Jurkat, Clone E6-1 (cell line): Measurements from ENCODE around the gene JAG2.
A peak's percentile ranks its signal among the peaks of the same experiment; 100 is the strongest.

Source experiments
- DNase-seq: peaks from one replicate; pipeline ENCODE4 v3.0.0-alpha.2; 2011; ENCODE audit warnings: low read depth, low spot score
- H3K4me3 ChIP-seq: 2 replicates; pipeline ENCODE4 v1.5.1; 2011; ENCODE audit warnings: mild to moderate bottlenecking, low read length, control low read depth, moderate library complexity

Gene JAG2

GRCh38 chr14:105107781-105108515 lies 60.6 kb downstream of the JAG2 start:
- DNase-seq = no peak
- H3K4me3 ChIP-seq = no peak overlapping the region

DNA sequence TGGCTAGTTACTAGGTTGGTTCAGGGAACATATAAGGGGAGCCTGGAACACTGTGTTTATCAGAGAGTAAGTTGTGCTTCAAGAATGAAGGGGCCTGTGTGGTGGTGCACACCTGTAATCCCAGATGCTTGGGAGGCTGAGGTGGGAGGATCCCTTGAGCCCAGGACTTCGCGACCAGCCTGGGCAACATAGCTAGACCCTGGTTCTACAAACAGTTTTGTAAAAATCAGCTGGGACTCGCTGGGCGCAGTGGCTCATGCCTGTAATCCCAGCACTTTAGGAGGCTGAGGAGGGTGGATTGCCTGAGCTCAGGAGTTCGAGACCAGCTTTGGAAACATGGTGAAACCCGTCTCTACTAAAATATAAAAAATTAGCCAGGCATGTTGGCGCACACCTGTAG lies 61.2 kb downstream of the JAG2 start:
- no peak for DNase-seq
- no peak overlapping the region for H3K4me3 ChIP-seq

GRCh38 chr14:105105158-105105557 lies 63.4 kb downstream of the JAG2 start:
- DNase-seq = no peak
- H3K4me3 ChIP-seq = no peak overlapping the region

DNA sequence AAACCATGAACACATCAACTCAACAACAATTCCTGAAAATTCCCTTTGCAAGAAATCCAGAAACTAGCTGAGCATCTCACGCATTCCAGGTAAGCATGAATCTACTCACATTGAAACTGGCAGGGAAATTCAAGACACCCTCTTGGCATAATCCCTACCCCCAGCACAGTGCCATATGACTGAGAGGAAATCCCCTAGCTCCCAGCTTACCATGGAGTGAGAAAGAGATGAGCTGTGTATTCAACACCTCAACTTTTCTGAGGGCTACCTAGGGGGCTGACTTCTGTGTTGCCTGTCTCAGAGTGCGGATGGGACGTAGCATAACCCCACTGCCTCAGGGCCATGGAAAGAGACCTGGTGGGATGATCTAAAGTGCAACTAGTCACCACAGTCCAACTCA lies 65.7 kb downstream of the JAG2 start:
- no peak for DNase-seq
- H3K4me3 ChIP-seq = no peak overlapping the region

DNA sequence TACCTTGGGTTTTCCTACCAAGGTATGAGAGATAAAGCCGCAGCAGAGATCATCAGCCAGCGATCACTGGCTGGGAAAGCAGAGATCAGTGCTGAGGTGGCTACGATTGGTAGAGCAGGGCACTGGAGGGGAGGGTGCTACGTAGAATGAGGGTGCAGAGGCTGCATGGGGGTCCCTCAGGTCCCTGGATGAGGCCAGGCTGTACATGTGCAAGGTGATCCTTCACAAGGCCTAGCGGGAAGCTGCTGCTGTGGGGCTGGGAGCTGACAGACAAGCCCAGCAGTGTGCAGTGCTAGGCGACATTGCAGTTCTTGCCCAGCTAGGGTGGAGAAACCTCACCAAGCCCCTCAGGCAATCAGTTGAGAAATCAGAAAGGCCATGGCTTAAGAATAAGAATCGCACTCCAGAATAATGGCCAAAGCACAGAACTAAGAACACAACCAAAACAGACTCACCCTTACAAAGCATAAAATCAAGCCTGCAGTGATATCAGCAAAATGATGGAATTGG lies 66.2 kb downstream of the JAG2 start:
- DNase-seq = no peak
- H3K4me3 ChIP-seq = no peak overlapping the region

- DNase-seq = no peak
- no peak overlapping the region for H3K4me3 ChIP-seq
Observed at GRCh38 chr14:105100910-105101309, 67.7 kb downstream of the JAG2 start.

DNA sequence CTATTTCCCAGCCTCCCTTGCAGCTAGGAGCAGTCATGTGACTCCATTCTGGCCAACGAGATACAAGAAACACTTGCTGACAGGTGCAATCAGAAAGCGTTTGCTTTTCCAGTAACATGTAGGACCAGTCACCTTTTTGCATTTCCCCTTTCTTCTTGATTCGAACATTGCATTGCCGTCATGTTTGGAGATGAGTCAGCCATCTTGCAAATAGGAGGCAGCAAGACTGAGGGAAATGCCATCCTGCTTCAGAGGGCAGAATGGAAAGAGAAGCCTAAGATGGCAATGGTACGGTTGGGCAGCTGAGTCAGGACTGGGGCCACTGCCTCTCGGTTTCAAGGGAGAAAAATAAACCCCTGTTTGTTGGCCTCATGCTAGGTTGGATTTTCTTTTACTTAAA lies 68.8 kb downstream of the JAG2 start:
- no peak overlapping the region for H3K4me3 ChIP-seq
- no peak for DNase-seq

- no peak overlapping the region for H3K4me3 ChIP-seq
- no peak for DNase-seq
Observed at GRCh38 chr14:105098316-105098715, 70.3 kb downstream of the JAG2 start.

- no peak for DNase-seq
- no peak overlapping the region for H3K4me3 ChIP-seq
Observed at GRCh38 chr14:105097794-105098127, 70.8 kb downstream of the JAG2 start.

DNA sequence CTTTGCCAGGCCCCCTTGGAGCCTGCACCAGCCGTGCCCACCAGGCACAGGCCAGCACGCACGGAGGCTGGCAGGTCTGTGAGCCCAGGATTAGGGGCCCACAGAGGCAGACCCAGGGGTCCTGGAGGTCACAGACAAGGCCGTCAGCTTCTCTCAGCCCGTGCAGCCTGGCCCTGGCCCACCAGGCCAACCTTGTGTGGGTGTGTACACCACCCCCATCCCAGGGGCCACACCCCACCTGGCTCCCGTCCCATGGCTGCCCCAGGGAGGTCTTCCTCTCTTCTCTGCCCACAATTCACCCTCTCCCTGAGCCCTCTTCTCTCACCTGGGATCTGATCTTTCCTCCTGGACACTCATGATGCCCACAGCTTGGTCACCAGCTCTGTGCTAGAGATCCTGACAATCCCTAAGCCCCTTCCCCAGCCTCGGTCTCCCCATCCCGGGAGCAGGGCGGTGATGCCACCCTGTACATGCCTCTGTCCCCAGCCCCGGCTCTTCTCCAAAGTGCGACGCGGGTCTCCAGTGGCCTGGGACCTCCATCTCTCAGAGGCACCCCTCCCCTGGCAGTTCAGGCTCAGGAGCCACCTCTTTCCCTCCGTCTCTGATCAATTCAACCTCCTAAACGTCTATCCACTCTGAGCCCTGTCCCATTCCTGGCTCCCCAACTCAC lies 72.2 kb downstream of the JAG2 start:
- no peak overlapping the region for H3K4me3 ChIP-seq
- DNase-seq = no peak

- H3K4me3 ChIP-seq = no peak overlapping the region
- DNase-seq = no peak
Observed at GRCh38 chr14:105095236-105095805, 73.3 kb downstream of the JAG2 start.

- H3K4me3 ChIP-seq = peak overlapping the region; percentile 58
Observed at GRCh38 chr14:105094193-105094907, 74.2 kb downstream of the JAG2 start.

DNA sequence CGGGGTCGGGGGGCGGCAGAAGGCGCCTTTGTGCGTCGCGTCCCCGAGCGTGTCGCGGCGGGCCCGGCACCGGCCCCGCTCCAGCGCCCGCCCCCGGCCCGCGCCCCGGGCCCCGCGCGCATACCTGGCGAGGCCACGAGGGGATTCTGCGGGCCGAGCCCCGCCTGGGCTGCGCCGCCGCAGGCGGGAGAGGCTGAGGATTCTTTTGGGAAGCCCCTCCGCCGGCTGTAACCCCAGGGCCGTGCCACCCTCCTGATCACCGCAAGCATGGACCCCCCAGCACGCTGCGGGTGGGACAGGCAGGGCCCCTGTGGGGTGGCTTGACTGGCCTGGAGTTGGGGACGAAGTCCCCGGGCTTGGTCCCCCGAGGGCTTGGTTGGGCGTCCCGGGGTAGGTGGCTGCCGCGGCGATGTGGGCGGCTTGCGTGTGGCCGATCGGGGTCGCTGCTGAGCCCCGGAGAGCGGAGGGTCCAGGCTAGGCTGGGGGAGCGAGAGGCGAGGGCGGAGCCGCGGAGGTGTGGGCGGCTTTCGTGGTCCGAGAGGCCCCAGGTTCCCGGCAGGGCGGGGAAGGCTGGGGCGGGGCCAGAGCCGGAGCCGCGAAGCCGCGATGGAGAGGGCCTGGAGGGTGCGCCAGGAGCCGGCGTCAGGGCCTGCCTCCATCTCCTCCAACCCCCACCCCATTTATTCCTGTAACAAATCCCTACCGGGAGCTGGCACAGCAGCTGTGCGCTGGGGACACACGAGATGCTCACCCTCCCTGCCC lies 75.0 kb downstream of the JAG2 start:
- DNase-seq = peak; percentile 37
- H3K4me3 ChIP-seq = peak overlapping the region; percentile 58

More at GRCh38 chr14:105094193-105094907, 74.2 kb downstream of the JAG2 start:
- no peak for DNase-seq

- H3K4me3 ChIP-seq = peak overlapping the region; percentile 58
Observed at GRCh38 chr14:105093038-105093430, 75.5 kb downstream of the JAG2 start.

GRCh38 chr14:105092171-105093037 lies 76.2 kb downstream of the JAG2 start:
- DNase-seq = no peak
- peak overlapping the region; percentile 58 for H3K4me3 ChIP-seq

More at GRCh38 chr14:105093038-105093430, 75.5 kb downstream of the JAG2 start:
- peak; percentile 47 for DNase-seq

DNA sequence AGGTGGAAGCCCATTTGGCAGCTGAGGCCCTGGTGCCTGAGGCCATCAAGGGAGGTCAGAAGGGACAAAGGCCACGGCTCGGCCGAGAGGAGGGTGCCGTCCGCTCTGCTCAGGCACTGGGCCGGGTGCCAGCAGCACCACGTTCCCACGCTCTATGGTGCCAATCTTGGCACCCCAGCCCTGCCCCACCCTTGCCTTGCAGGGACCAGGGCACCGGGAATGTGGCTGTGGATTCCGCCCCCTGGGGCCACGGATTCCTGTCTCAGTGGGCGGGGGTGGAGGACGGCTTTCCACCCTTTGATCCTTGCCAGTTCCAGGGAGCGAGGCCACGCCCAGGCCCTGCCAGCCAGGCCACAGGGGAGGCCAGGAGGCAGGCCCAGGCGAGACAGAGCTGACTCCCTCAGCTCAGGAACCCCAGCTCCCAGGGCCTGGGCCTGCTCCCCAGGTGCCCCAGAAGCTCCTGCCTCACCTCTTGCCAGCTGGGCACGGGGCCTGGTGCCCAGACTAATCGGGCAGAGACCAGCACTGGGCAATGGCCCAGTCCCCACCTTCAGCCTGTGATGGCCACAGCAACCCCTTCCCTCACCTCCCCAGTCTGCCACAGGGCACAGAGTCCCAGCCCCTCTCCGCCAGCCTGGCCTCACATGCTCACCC lies 76.9 kb downstream of the JAG2 start:
- no peak for DNase-seq
- H3K4me3 ChIP-seq = no peak overlapping the region

- no peak overlapping the region for H3K4me3 ChIP-seq
Observed at GRCh38 chr14:105091054-105091516, 77.5 kb downstream of the JAG2 start.

More at GRCh38 chr14:105091054-105091516, 77.5 kb downstream of the JAG2 start:
- no peak for DNase-seq
